Amniotic stem cell (primary cell): ENCODE results near the gene TMEM154.
A peak's percentile ranks its signal among the peaks of the same experiment; 100 is the strongest.

Source experiments
- DNase-seq: peaks from one replicate; lab custom pipeline; 2025; lab: John Stamatoyannopoulos, UW

Gene TMEM154

DNA sequence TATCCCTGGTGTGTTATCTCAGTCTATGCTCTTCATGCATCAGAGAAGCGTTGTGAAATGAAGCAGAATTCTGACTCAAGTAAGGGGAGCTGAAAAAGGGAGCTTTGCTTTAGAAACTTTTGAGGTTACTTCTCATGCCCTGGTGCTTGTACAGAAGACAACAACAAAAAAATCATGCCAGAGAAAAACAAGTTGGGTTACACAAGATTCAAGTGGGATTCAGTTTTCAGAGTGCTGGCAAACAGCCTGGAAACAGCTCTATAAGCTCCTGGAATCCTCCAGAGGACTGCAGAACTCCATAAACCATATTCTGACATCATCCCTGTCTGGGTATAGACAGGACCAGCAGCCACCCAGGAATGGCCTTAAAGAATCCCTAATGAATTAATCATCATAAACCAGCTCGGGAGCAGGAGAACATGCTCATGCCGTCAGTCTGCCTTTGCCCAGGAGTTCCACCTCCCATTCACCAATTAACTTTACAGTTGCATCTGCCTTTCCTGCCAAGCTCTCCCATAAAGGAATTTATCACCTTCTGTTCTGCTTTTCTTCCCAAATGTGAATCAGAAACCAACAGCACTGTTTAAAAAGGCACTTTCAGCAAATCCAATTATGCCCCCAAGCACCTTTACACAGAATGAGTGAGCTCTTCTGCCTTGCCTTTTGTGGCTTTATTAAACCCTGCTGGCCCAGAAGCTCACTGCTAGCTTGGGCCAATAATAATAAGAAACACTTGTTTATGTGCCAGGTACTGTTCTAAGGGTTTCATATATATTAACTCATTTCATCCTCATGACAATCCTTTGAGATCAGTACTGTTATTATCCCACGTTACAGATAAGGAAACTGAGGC lies 89.4 kb downstream of the TMEM154 start:
- peak; percentile 59 for DNase-seq

- no peak for DNase-seq
These were observed 90.9 kb downstream of the TMEM154 start for GRCh38 chr4:152588869-152589268.

- DNase-seq, result no peak
These were observed 92.7 kb downstream of the TMEM154 start for GRCh38 chr4:152587127-152587526.

DNA sequence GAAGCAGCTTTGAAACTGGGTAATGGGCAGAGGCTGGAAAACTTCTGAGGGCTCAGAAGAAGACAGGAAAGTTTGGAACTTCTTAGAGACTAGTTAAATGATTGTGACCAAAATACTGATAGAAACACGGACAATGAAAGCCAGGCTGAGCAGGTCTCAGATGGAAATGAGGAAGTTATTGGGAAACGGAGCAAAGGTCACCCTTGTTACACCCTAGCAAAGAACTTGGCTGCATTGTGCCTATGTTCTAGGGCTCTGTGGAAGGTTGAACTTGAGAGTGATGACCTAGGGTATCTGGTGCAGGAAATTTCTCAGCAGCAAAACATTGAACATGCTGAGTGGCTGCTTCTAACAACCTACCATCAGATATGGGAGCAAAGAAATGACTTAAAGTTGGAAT lies 93.1 kb downstream of the TMEM154 start:
- no peak for DNase-seq

DNA sequence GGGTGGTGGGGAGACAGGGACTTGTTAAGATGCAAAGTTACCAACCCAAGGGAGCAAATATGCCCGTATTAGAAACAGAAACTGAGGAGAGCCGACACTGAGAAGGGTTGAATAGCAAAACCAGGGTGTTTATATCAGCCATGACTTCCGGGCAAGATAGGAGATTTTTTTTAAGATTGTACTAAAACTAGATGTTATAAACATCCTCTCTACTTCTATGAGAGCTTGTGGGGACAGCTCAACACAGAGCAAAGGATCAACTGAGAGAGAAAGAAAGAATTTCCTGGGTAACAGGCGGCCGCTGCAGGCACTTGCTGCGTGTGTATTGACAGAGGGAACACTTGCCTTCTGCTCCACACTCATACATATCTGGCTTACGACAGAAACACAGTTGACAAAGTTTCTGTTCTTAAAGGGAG lies 94.8 kb downstream of the TMEM154 start:
- no peak for DNase-seq

DNA sequence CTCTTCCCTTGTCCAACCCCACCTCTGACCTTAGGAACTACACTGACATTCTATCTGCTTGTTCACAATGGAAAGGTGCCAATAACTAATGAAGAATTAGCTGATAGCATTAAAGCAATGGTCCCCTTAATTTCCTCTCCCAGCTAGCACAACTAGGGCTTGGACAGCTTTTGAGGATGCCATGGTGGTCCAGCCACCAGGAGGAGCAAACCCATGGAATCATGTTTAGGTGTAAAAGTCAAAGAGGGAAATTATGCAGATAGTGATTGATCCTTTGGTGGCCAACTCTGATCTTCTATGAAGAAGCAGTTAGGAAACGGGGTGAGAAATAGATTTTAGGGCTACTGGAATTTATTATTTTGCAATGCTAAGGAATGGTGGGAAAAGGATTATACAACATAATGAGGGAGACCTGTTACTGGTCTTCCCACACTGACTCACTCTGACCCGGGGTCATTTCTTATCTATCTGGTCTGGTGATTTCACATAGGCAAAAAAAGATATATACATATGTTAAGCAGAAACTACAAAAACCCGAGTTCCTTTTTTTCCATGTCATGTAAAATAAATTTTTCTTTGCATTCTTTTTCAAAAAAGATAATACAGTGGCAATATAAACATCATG lies 98.1 kb downstream of the TMEM154 start:
- DNase-seq, result no peak

DNA sequence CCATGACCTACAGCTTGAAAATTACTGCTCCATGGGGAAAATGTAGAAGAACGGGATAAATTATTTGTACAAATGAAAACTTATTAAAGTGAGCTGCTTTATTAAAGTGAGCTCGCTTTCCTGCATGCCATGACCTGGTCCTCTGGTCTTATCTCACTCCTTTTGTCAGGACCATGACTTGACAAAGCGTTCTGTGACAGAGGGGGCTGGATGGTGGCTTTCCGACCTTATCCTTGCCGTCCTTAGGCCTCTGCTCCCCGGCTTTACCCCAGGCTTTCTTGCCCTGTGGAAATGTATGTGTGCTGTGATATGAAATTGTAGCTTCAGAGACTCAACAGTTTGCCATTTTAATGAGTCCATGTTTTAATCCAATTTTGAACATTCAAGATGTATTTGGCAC lies 99.9 kb downstream of the TMEM154 start:
- no peak for DNase-seq

GRCh38 chr4:152579107-152579764 lies 100.6 kb downstream of the TMEM154 start:
- DNase-seq, result no peak

GRCh38 chr4:152578670-152579069 lies 101.1 kb downstream of the TMEM154 start:
- DNase-seq, result no peak

- no peak for DNase-seq
These were observed 101.9 kb downstream of the TMEM154 start for GRCh38 chr4:152577708-152578396.

DNA sequence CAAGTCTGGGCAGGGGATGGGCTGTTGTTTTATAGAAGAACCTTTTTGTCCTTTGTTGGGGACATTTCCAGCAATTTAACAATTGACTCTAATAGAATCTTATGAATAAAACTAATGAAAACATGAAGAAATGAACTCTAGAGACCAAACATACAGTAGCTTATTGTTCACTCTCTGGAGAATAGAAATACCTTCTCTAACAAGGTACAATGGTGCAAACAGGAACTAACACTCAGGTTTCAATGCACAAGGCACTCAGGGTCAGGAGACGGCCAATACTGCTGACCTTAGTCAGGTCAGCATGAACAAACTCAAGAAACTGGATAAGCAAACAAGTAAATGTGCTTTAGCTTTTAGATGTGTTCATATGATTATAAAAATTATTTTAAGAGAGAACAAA lies 104.3 kb downstream of the TMEM154 start:
- DNase-seq, result no peak

DNA sequence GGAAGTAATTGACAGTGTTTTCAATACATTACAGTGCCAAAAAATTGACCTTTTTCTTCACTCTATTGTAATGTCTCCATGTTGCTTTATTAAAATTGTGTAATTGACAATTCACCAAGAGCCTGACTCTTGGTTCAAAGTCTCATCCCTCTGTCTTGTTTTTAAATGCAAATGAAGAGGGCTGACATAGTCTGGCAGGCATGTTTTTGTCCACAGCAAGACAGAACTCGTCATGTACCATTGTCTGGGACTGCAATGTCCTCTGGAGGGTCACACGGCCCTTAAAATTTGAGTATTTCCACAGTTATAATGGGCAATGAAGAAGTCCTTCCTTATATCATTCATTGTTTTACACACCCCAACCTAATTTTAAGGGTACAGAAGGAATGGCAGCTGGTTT lies 105.9 kb downstream of the TMEM154 start:
- no peak for DNase-seq

- DNase-seq, result no peak
These were observed 107.2 kb downstream of the TMEM154 start for GRCh38 chr4:152572417-152573086.

- DNase-seq, result no peak
These were observed 108.0 kb downstream of the TMEM154 start for GRCh38 chr4:152571770-152572169.

DNA sequence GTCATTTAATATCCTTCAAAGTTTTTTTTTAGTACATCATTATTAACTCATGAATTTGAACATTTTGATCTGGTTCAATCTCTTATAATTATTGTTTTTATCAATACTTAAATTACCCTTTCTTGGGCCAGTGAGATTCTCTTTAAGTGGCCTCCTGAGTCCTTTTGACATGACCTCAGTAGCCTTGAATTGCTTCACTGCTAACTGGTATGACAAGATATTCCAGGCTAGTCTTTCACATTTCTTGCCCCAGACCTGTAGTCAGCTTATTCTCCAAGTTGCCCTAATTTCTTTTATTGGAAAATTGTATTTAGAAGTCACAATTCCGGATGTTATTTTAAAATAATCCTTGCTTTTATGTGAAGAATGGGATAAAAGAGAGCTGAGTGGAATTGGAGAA lies 108.5 kb downstream of the TMEM154 start:
- no peak for DNase-seq
